ENCODE data around the gene TSNAX.
A peak's percentile ranks its signal among the peaks of the same experiment; 100 is the strongest.
"Not testable (repeated sequence)": the region's sequence is repeated elsewhere in the genome, so short reads cannot be mapped to it uniquely, and the experiment has no call there.

Gene TSNAX, protein sequence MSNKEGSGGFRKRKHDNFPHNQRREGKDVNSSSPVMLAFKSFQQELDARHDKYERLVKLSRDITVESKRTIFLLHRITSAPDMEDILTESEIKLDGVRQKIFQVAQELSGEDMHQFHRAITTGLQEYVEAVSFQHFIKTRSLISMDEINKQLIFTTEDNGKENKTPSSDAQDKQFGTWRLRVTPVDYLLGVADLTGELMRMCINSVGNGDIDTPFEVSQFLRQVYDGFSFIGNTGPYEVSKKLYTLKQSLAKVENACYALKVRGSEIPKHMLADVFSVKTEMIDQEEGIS

DNA sequence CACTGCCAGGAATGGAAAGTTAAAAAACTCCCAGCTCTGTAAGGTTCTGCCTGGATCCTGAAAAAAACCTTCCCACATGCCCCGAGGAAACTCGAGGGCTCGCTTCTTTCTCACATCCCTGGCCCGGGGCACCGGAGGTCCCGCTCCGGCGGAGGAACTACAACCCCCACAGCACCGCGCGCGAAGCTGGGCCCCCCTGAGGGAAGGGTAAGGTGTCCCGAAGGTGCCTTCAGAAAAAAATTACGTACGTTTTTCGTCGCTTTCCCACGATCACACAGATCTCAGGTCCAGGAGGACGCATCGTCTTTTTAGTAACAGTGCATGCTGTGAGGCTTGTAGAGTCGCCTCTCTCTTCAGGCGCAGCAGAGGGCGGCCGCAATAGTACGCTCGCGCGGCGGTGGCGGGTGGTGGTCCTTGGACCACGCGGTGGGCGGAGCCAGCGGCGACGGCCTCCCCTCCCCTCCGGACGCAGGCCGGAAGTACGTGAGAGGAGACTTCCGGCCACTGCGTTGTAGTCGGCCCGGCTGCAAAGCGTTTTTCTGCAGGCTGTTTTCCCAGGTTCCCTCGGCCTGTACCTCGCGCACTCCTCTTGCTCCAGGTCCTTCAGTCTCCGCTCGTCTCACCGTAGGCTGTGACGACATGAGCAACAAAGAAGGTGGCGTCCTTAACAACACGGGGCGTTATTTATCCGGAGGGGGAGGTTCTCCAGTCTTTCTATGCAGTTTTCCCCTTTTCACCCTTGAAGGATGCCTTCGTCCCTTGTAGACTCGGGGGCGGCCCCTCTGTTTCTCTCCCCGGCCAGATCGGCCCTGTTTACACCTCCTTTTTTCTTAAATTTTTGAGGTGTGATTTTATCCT, at the start of gene TSNAX:
Gene TSNAX, plus strand, starts transcription at position 498 of the 858 bp plus-strand sequence. Its CDS starts 142 bp downstream, at position 640.
- peak; percentile 92 for DNase-seq

DNA sequence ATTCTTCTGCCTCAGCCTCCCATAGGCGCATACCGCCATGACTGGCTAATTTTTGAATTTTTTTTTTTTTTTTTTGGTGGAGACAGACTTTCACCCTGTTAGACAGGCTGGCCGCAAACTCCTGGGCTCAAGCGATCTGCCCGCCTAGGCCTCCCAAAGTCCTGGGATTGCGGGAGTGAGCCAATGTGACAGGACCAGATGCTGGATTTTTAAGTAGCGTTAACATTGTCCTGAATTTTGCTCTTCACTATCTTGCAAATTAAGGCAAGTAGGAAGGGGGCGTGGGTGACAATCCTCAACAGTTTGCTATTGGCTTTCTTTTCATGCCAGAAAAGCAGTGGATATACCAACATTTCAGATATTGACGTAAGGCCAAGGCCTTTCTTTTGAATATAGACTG, 49.7 kb upstream of the TSNAX start:
- DNase-seq, result no peak

DNA sequence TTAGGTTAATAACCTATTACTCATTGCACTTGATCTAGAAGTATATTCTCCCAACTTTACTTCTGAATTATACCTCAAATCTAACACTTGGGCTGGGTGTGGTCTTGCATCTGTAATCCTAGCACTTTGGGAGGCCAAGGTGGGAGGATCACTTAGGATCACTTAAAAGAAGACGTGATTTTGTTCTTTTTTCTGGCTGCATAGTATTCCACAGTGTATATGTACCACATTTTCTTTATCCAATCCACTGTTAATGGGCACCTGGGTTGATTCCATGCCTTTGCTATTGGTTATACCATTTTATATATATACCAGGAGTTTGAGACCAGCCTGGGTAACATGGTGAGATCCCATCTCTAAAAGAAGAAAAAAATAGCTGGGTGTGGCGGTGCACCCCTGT, 48.5 kb upstream of the TSNAX start:
- DNase-seq, result no peak

DNA sequence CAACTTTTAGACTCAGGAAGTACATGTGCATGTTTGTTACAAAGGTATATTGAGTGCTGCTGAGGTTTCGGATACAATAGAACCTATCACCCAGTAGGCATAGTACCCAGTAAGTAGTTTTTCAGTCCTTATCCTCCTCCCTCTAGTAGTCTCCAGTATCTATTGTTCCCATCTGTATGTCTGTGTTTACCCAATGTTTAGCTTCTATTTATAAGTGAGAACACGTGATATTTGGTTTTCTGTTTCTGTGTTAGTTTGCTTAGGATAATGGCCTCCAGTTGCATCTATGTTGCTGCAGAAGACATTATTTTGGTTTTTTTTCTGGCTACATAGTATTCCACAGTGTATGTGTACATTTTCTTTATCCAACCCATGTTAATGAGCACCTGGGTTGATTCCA, 47.2 kb upstream of the TSNAX start:
- DNase-seq, result no peak

DNA sequence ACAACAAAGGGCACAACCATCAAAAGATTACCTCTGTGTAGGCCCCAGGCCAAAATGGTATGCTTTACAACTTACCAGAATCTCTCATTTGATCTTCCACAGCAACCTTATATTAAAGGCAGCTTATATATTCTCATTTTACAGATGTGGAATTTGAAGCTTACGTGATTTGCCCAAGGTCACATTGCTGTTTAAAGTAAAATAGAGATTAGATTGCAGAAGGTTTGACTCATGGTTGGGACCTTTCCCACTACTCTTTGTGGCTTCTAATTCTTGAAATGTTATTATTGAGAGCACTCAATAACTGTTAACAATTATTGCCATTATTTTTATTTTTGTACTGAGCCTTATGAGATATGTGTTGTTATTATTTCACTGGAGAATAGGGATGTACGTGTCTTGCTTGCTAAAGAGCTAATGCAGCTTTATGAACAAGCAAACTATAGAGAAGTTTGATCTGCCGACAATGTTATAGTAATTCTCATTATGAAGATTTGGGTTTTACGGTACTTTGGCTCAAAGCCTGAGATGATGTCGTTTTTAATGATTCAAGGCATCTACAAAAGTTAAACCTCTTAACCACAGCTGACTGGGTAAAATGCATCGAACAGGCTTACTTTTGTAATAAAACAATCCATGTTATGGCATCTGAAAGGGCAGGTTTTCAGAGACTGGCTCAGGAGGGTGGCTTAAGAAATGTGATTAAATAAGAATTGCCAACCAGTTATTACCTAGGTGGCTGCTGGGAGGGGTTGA, 43.3 kb upstream of the TSNAX start:
- DNase-seq, result peak; percentile 28

DNA sequence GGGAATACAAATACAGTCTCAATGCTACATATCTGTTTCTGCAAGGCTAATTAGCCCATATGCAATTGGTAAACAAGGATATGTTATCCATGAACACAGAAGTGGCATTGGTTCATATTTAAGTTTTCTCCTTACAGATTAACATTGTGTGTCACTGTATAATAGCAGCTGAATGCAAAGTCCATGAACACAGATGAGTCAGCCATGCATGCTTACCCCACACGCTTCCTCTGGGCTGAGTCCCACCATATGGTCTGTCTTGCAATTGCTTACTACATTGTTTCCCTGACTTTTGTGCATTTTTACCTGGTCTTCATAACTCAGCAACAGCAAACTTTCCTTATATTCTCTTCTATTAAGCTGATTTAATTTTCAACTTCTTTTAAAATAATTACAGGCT, 41.5 kb upstream of the TSNAX start:
- peak; percentile 64 for DNase-seq

DNA sequence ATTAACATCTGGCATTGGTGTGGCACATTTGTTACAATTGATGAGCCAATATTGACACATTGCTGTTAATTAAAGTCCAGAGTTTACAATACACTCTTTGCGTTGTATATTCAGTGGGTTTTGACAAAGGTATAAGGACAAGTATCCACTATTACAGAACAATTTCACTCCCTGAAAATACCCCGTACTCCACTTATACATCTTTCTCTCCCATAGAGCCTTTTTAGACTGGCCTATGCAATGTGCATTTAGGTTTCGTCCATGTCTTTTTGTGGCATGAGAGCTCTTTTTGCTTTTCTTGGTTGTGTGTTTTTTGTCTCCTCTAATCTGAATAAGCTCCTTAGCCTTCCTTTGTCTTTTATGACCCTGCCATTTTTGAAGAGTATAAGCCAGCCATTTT, 40.6 kb upstream of the TSNAX start:
- DNase-seq, result no peak

DNA sequence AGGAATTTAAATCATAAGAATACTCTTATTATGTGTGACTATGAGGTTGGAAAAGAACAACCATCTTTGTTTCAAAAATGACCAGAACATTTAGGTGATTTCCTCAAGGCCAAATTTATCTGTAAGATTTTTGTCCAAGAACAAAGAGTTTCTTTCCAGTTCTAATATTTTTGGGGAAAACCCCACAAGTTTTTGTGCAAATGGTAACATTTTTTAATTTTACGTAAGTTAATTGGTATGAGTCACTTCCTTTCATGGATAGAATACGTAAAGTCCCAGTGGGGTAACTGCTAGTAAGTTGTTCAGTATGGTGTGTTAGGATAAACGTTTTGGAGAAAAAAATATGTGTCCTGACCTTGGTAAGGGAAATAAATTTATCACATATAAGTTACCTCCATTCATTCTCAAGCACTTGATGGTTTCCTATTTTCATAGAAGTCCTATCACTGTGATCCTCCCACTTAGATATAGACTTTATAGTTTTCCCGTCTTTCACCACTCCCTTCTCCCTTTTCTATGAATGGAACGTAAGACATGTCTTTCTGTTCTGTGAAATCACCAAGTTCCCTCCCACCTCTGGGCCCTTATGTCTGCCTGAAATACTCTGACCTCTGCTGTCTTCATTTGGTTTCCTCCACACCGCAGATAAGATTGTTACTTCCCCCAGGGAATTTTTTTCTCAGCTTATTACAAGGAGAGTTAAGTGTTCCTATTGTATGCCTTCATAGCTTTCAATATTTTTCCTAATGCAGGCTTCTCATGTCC, 34.9 kb upstream of the TSNAX start:
- DNase-seq, result peak; percentile 41

DNA sequence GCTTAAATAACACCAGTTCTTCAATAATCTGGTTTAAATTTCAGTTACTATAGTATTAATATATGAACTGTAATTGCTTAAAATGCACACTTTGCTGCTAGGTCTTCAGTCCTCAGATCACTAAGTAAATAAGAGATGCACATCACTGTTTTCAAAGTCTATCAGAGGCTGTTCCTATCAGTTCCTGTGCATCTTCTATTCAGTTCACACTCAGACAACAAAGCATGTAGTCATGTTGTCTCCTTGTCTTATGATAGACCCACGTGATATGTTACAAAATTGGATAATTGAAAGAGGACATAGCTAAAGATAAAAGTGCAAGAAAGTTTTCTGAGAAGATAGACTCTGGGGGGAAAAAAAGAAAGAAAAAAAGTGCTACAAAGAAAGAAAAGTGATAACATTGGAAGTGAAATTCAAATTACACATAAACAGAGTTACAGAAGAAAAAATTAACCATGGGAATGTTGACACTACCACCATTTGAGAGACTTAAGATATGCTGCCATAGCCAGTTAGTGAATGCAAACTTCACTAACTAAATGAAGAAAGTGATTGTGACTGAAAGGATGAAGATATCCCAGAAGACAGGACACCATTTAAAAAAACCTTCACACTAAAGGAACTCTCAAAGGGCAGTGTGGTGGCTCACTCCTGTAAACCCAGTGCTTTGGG, 33.9 kb upstream of the TSNAX start:
- no peak for DNase-seq

DNA sequence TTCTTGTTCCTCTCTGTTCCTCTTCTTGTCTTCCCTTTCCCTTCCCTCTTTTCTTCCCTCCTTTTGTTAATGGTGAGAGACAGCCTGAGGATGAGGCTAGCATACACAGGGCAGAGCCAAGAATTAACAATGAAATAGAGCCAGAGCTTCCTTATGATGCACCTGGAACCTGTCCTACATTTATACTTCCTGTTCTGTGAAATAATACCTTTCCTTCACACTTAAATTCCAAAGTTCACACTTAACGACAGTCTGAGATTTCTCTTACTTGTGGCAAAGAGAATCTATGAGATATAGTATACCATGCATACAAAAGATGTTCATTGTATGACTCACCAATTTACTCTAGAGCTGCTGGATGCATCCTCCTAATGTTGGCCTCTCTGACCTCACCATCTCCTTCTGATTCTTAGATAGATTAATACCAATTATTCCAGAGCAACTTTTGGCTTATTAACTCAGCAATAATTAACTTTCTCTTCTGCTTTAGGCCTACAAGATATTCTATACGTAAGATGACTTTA, 30.8 kb upstream of the TSNAX start:
- peak; percentile 13 for DNase-seq

DNA sequence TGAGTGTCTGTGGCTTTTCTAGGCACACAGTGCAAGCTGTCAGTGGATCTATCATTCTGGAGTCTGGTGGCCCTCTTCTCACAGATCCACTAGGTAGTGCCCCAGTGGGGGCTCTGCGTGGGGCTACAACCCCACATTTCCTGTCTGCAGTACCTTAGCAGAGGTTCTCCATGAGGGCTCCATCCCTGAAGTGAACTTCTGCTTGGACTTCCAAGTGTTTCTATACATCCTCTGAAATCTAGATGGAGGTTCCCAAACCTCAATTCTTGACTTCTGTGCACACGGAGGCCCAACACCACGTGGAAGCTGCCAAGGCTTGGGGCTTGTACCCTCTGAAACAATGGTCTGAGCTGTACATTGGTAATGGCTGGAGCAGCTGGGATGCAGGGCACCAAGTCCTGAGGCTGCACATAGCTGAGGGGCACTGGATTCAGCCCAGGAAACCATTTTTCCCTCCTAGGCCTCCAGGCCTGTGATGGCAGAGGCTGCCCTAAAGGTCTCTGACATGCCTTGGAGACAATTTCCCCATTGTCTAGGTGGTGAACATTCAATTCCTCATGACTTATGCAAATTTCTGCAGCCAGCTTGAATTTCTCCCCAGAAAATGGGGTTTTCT, 29.2 kb upstream of the TSNAX start:
- DNase-seq, result no peak

DNA sequence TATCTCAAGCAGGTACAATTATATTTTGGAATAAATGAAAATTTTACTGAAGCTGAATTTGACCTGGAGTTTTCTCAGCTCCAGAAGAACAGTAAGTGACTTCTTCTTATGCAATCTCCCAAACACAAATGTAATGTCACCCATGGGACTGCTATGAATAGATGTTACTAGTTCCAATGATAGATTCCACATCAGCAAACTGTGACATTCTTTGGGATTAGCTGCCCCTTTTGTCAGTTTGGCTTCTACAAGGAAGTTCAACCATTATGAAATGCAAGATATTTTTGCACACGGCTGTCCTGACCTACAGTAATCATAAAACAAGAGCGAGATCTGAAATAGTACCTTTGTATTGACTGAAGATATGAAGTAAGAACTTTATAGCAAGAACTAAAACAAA, 27.8 kb upstream of the TSNAX start:
- DNase-seq, result no peak

DNA sequence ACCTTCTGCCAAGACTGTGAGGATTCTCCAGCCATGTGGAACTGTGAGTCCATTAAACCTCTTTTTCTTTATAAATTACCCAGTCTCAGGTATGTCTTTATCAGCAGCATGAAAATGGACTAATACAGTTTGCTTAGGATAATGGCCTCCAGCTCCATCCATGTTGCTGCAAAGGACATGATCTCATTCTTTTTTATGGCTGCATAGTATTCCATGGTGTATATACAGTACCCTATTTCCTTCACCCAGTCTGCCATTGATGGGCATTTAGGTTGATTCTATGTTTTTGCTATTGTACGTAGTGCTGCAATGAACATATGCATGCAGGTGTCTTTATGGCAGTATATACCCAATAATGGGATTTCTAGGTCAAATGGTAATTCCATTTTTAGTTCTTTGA, 25.3 kb upstream of the TSNAX start:
- not testable (repeated sequence) for DNase-seq

DNA sequence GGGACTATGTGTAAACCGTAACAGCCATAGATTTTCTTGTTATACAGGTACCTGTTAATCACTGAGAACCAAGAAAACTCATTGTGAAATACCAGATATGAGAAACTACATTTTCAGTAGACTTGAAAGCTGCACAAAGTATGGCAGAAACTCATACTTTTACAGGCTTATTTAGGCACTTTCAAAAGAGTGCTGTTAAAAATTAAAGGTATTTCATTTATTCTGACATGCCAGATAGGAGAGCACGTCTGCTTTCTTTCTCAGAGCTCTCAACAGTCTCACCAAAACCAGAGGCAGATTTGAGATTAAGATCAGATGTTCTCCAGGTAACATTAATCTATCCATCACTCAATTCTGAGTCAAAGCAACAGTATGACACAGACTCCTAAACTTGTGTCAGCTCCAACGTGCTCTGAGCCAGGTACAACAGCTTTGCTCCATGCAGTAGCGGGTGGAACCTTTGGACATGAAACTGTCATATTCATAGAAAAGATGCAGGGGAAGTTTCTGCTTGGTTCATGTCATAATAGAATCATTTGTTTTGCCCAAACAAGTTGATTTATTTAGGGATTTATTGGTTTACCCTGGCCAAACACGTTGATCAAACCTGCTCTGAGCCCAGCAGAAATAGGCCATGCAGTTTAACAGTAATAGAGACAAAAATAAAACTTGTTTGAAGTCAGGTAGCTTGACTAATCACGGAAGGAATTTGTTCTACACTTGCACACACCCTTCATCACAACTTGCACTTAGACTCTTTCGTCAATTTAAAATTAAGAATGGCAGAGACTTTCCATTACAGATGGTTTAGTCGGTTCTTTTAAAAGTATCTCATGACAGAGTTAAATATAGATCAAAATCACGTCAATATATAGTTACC, 20.8 kb upstream of the TSNAX start:
- no peak for DNase-seq

DNA sequence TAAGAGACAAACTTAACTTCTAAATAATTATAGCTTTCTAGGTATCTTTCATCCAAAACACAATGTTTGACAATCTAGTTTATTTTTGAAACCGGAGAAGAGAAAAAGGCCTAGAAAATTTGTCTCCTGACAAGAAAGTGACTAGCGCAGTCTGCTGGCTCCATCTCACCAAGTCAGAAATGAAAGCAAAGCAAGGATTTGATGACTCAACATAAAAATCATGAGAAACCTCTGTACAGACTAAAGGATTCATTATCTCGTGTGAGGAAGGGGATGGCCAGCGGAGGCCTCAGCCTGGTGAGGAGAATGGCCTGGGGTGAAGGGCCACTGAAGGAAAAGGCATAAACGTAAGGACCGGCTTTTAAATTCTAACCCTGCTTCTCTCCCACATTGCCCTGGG, 20.0 kb upstream of the TSNAX start:
- DNase-seq, result peak; percentile 6

DNA sequence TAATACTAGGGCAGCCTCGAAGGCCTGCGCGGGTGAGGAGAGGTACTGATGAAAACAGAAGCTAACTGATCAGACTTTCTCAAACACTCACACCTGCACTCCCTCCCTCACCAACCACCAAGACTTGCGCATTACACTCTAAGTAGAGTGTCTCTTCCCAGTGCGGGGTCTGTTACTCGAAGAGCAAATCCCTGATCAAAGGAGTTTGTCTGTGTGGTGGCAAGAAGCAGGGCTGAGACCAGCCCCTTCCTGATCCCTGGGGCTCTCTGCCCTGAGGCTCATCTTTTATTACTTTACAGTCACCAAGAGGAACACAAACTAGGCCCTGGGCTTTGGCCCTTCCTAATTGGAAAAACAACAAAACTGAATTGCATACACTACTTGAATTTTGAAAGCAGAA, 19.5 kb upstream of the TSNAX start:
- no peak for DNase-seq

DNA sequence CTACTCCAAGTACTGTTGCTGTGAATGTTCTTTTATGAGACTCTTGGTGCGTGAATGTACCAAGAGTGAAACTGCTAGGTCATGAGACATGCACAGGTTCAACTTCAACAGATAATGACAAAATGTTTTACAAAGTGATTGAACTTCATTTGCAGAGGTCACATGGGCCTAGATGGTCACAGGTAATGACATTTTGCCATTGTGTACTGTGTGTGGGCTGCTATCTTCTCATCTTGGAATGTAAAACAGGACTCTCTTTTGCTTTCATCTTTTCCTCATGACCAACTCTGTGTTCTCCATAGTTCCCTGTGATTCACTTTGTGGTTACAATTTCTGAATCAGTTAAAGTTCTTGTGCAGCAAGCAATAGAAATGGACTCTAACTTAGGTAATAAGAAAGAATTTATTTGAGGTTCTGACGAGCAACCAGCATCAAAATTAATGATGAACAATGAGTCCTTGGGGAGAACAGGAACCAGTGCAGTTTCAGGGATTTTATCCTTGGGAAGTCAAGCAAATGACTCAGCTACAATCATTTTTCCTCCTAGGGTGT, 16.2 kb upstream of the TSNAX start:
- DNase-seq, result peak; percentile 61

DNA sequence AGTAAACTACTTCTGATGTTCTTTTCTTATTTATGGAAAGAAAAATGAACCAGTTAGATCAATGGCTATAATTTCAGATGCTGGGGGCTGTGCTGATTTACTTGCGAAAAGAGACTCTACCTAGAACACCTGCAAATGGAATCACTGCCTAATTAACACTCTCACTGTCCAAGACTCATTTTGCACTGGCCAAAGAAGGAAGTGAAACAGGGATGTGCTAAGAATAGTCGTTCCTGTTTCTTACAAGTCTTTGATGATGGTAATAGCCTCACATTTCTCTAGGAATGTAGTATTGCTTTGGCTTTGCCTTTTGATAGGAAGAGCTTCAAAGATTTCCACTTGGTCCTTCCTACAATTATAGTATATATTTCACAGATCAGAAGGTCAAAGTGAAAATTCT, 12.7 kb upstream of the TSNAX start:
- DNase-seq, result no peak

DNA sequence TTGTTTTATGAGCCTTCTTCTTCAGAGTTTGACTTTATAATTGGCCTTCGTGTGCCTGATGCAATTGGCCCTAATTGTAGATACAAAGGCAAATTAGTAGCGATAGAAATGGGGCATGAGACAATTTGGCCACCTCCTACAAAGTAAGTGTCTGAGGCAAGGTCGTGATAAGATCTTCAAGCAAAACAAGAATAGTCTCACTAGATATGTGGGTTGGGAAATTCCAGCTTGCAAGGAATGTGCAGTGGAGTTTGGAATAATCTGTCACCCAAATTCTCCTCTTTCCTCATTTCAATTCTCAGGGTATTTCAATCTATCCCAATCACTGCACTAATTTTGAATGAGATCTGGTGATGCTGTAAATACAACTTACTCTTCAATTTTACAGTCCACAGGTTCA, 11.4 kb upstream of the TSNAX start:
- DNase-seq, result peak; percentile 13

DNA sequence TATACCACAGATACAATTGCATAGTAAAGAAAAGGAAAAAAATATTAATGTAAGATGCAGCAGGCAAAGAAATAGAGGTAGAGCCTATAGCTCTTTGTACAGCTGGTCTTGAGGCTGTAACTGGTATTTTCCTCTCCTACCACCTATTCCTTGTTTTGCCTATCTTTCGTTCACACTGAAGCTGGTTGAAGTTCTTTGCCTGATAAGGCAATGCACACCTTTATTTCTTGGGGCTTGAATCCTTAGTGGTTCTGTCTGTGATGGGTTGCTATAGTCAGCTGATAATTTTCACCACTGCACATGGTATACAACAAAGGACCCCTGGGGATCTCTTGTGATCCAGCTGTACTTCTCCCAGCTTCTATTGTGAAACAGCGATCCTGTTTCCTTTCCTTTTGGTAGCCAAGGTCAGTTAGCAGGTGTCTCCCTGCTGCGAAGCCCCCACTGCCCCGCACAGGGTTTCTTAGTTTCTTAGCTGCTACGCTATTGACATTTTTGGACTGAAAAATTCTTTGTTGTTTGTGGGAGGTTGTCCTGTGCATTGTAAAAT, 9.9 kb upstream of the TSNAX start:
- DNase-seq, result no peak
